Suprapubic skin (tissue), 3 donors: ENCODE results near the gene EPS8L1.

Source experiments
- EP300 ChIP-seq: sonication (generic); formaldehyde crosslinking; IDR thresholded peaks from one replicate; pipeline ENCODE4 v1.6.1; 2017; ENCODE audit warnings: antibody characterized with exemption
- POLR2A ChIP-seq, 2 donors: fragments of 450-650 bp; IDR thresholded peaks; one replicate each; pipeline ENCODE4 v1.6.1; 2017; ENCODE audit warnings: antibody characterized with exemption in 2 of 2, mild to moderate bottlenecking in 2 of 2, moderate library complexity in 2 of 2
- TF ChIP-seq, protein P1 (sequence below), 2 donors: fragments of 200-600 bp in 1 of 2; fragments of 450-650 bp in 1 of 2; sonication (generic) in 1 of 2; IDR thresholded peaks; one replicate each; pipeline ENCODE4 v1.5.1; 2016 to 2019; ENCODE audit warnings: antibody characterized with exemption in 2 of 2, mild to moderate bottlenecking in 1 of 2, moderate library complexity in 1 of 2

DNA sequence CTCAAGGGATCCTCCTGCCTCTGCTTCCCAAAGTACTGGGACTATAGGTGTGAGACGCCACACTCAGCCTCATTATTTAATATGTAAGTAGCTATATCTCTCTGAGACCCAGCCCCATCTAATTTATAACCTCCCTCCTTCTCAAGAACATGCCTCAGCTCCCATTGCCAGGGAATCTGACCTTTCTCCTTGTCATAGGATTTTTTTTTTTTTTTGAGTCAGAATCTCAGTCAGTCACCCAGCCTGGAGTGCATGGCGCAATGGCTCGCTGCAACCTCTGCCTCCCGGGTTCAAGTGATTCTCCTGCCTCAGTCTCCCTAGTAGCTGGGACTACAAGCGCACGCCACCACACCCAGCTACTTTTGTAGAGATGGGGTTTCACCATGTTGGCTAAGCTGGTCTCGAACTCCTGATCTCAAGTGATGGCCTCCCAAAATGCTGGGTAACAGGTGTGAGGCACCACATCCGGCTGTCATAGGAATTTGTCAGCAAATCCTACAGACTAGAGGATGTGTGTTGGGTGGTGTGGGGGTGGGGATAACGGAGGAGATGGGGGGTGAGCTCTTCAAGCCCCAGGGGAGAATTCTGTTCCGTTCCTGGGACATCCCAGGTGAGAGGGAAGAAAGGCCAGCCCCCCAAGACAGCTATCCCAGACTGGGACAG lies 5.1 kb upstream of the EPS8L1 start:
- TF ChIP-seq, protein P1, sequence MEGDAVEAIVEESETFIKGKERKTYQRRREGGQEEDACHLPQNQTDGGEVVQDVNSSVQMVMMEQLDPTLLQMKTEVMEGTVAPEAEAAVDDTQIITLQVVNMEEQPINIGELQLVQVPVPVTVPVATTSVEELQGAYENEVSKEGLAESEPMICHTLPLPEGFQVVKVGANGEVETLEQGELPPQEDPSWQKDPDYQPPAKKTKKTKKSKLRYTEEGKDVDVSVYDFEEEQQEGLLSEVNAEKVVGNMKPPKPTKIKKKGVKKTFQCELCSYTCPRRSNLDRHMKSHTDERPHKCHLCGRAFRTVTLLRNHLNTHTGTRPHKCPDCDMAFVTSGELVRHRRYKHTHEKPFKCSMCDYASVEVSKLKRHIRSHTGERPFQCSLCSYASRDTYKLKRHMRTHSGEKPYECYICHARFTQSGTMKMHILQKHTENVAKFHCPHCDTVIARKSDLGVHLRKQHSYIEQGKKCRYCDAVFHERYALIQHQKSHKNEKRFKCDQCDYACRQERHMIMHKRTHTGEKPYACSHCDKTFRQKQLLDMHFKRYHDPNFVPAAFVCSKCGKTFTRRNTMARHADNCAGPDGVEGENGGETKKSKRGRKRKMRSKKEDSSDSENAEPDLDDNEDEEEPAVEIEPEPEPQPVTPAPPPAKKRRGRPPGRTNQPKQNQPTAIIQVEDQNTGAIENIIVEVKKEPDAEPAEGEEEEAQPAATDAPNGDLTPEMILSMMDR (IDR thresholded peaks at IDR 0.05), result no peak
- TF ChIP-seq POLR2A (IDR thresholded peaks at IDR 0.05) (no peak), EP300 (no peak)
